ENCODE measurements around the gene DHX30.
A peak's percentile ranks its signal among the peaks of the same experiment; 100 is the strongest.
"Not testable (repeated sequence)": the region's sequence is repeated elsewhere in the genome, so short reads cannot be mapped to it uniquely, and the experiment has no call there.

Gene DHX30

GRCh38 chr3:47885168-47885567, 82.2 kb downstream of the DHX30 start:
- Histone ChIP-seq H3K18ac (ENCODE audit: low read length) (no peak overlapping the region), H3K56ac (ENCODE audit: low read length) (no peak overlapping the region), H3K4me2 (ENCODE audit: low read length) (no peak overlapping the region), H4K8ac (ENCODE audit: low read depth, low read length) (no peak overlapping the region), H2BK120ac (ENCODE audit: low read depth, low read length) (no peak overlapping the region), H3K27me3 (ENCODE audit: insufficient read depth, low read length, poor library complexity) (no peaks in the 10 kb centered on the region), H3K79me2 (ENCODE audit: control insufficient read depth, insufficient read depth, low read length) (no peaks in the 10 kb centered on the region), H3K79me1 (ENCODE audit: low read length) (peaks cover 1% of the 10 kb centered on the region), H3K23ac (ENCODE audit: low read length) (no peak overlapping the region), H3K4me1 (ENCODE audit: control insufficient read depth, low read depth, low read length) (no peaks in the 10 kb centered on the region), H2BK15ac (replicated peaks; ENCODE audit: low read depth) (no peak overlapping the region), H3K4me3 (ENCODE audit: low read length) (no peak overlapping the region), H3K9ac (ENCODE audit: low read length) (no peak overlapping the region), H3K27ac (ENCODE audit: low read depth, low read length) (no peak overlapping the region), H3K4ac (ENCODE audit: low read depth, low read length) (no peak overlapping the region), H2BK5ac (ENCODE audit: low read length) (no peak overlapping the region), H2AK5ac (ENCODE audit: low read length) (no peak overlapping the region), H3K36me3 (ENCODE audit: control insufficient read depth, insufficient read depth, low read length) (no peaks in the 10 kb centered on the region), H4K5ac (ENCODE audit: low read length) (no peak overlapping the region)
- DNase-seq: no peak
- no CpG with 5 or more reads among the region's 1 CpG for WGBS (ENCODE audit: extremely low coverage, insufficient coverage, low lambda C conversion rate)

DNA sequence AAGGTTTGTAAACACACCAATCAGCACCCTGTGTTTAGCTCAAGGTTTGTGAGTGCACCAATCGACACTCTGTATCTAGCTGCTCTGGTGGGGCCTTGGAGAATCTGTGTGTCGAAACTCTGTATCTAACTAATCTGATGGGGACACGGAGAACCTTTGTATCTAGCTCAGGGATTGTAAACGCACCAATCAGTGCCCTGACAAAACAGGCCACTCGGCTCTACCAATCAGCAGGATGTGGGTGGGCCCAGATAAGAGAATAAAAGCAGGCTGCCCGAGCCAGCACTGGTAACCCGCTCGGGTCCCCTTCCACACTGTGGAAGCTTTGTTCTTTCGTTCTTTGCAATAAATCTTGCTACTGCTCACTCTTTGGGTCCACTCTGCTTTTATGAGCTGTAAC, 85.1 kb downstream of the DHX30 start:
- not testable (repeated sequence) for H3K4me3 ChIP-seq (ENCODE audit: low read length); H3K56ac ChIP-seq (ENCODE audit: low read length); H3K4me1 ChIP-seq (ENCODE audit: control insufficient read depth, low read depth, low read length); H3K4ac ChIP-seq (ENCODE audit: low read depth, low read length); H3K27ac ChIP-seq (ENCODE audit: low read depth, low read length); DNase-seq; H4K5ac ChIP-seq (ENCODE audit: low read length); H3K27me3 ChIP-seq (ENCODE audit: insufficient read depth, low read length, poor library complexity); H3K79me1 ChIP-seq (ENCODE audit: low read length); H3K18ac ChIP-seq (ENCODE audit: low read length); H3K9ac ChIP-seq (ENCODE audit: low read length); H4K8ac ChIP-seq (ENCODE audit: low read depth, low read length); H2BK5ac ChIP-seq (ENCODE audit: low read length); H3K23ac ChIP-seq (ENCODE audit: low read length); H2BK15ac ChIP-seq (replicated peaks; ENCODE audit: low read depth); H2AK5ac ChIP-seq (ENCODE audit: low read length); H2BK120ac ChIP-seq (ENCODE audit: low read depth, low read length); H3K36me3 ChIP-seq (ENCODE audit: control insufficient read depth, insufficient read depth, low read length); H3K79me2 ChIP-seq (ENCODE audit: control insufficient read depth, insufficient read depth, low read length); H3K4me2 ChIP-seq (ENCODE audit: low read length)
- no CpG with 5 or more reads among the region's 9 CpGs for WGBS (ENCODE audit: extremely low coverage, insufficient coverage, low lambda C conversion rate)

DNA sequence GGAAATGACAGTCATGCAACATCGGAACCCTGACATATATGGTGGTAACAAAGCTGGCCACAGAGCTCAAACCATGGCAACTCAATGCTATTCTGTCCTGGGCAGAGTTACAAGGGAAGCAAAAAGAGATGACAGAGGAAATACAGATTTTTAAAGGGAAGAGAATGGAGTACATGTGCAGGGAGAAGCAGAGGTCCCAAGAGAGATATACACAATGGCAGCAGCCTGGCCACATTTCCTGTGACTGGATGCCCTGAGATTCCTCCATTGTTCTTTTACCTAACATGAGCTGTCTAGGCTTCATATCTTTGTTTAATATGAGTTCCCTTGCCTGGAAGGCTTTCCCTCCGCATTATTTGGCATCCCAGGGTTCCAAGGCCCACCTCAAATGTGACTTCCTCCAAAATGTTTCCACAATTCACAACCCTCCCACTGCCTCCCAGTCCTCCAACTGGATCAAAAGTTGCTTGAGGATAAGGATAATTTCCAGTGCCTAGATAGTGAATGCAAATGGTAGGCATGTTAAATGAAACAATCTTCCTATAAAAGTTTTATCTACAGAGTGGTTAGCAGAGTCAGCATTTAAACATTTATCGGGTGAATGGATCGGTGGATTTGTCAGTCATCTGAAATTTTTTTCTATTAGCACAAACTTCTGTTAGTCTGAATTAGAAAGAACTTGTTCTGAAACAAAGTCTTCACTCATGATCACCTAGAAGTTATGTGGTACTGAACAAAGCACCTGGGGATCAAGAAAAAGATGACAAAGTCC, 86.2 kb downstream of the DHX30 start:
- H4K8ac ChIP-seq (ENCODE audit: low read depth, low read length): no peak overlapping the region
- H3K4ac ChIP-seq (ENCODE audit: low read depth, low read length): no peak overlapping the region
- no peaks in the 10 kb centered on the region for H3K36me3 ChIP-seq (ENCODE audit: control insufficient read depth, insufficient read depth, low read length)
- no peak overlapping the region for H3K18ac ChIP-seq (ENCODE audit: low read length)
- H4K5ac ChIP-seq (ENCODE audit: low read length): no peak overlapping the region
- no peaks in the 10 kb centered on the region for H3K27me3 ChIP-seq (ENCODE audit: insufficient read depth, low read length, poor library complexity)
- H3K4me1 ChIP-seq (ENCODE audit: control insufficient read depth, low read depth, low read length): peaks cover 8% of the 10 kb centered on the region
- no peak overlapping the region for H3K4me2 ChIP-seq (ENCODE audit: low read length)
- no peak overlapping the region for H2AK5ac ChIP-seq (ENCODE audit: low read length)
- H3K79me2 ChIP-seq (ENCODE audit: control insufficient read depth, insufficient read depth, low read length): no peaks in the 10 kb centered on the region
- H3K4me3 ChIP-seq (ENCODE audit: low read length): no peak overlapping the region
- H3K56ac ChIP-seq (ENCODE audit: low read length): no peak overlapping the region
- H3K79me1 ChIP-seq (ENCODE audit: low read length): peaks cover 4% of the 10 kb centered on the region
- H3K27ac ChIP-seq (ENCODE audit: low read depth, low read length): no peak overlapping the region
- H2BK120ac ChIP-seq (ENCODE audit: low read depth, low read length): no peak overlapping the region
- H2BK5ac ChIP-seq (ENCODE audit: low read length): no peak overlapping the region
- no peak for DNase-seq
- H2BK15ac ChIP-seq (replicated peaks; ENCODE audit: low read depth): no peak overlapping the region
- no CpG with 5 or more reads among the region's 4 CpGs for WGBS (ENCODE audit: extremely low coverage, insufficient coverage, low lambda C conversion rate)
- no peak overlapping the region for H3K23ac ChIP-seq (ENCODE audit: low read length)
- H3K9ac ChIP-seq (ENCODE audit: low read length): no peak overlapping the region

DNA sequence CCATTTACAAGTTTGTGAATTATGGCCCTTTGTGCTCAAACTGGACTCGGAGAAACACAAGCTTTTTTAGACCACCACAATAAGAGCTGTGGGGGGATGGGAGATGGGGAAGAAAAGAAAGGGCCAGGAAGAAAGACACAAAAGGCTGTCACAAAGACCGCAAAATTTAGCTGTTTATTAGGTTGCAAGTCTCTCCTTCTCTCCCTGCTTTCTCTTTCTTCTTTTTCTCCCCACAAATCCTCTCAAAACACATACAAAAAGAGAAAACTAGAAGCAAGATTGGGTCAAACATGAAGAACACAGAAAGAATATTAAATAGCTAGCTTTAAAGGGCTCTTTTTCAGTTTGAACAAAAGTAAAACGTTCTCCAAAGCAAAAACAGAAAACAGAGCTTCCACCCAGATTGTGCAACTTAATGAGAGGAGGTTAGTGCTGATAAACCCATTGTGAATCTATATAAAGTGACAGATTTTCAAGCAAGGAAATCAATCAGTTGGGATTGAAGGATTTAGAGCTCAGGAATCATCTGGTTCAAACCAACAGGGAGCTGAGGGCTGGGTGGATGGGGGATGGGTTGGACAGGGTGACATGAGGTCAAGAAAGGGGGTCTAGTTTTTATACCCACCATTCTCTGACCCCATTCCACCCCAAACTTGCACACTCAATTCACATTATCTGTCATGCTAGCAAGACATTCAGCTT, 87.3 kb downstream of the DHX30 start:
- Histone ChIP-seq H3K9ac (ENCODE audit: low read length) (no peak overlapping the region), H3K4me3 (ENCODE audit: low read length) (no peak overlapping the region), H3K18ac (ENCODE audit: low read length) (no peak overlapping the region), H3K36me3 (ENCODE audit: control insufficient read depth, insufficient read depth, low read length) (no peaks in the 10 kb centered on the region), H4K5ac (ENCODE audit: low read length) (no peak overlapping the region), H2BK5ac (ENCODE audit: low read length) (no peak overlapping the region), H2AK5ac (ENCODE audit: low read length) (no peak overlapping the region), H3K27ac (ENCODE audit: low read depth, low read length) (no peak overlapping the region), H3K79me2 (ENCODE audit: control insufficient read depth, insufficient read depth, low read length) (no peaks in the 10 kb centered on the region), H3K4me1 (ENCODE audit: control insufficient read depth, low read depth, low read length) (peaks cover 8% of the 10 kb centered on the region), H3K27me3 (ENCODE audit: insufficient read depth, low read length, poor library complexity) (no peaks in the 10 kb centered on the region), H3K23ac (ENCODE audit: low read length) (no peak overlapping the region), H3K4me2 (ENCODE audit: low read length) (no peak overlapping the region), H3K79me1 (ENCODE audit: low read length) (peaks cover 4% of the 10 kb centered on the region), H3K56ac (ENCODE audit: low read length) (peak overlapping the region; percentile 27), H4K8ac (ENCODE audit: low read depth, low read length) (no peak overlapping the region), H3K4ac (ENCODE audit: low read depth, low read length) (no peak overlapping the region), H2BK15ac (replicated peaks; ENCODE audit: low read depth) (no peak overlapping the region), H2BK120ac (ENCODE audit: low read depth, low read length) (no peak overlapping the region)
- DNase-seq: no peak
- WGBS (ENCODE audit: extremely low coverage, insufficient coverage, low lambda C conversion rate): no CpG with 5 or more reads among the region's 3 CpGs

DNA sequence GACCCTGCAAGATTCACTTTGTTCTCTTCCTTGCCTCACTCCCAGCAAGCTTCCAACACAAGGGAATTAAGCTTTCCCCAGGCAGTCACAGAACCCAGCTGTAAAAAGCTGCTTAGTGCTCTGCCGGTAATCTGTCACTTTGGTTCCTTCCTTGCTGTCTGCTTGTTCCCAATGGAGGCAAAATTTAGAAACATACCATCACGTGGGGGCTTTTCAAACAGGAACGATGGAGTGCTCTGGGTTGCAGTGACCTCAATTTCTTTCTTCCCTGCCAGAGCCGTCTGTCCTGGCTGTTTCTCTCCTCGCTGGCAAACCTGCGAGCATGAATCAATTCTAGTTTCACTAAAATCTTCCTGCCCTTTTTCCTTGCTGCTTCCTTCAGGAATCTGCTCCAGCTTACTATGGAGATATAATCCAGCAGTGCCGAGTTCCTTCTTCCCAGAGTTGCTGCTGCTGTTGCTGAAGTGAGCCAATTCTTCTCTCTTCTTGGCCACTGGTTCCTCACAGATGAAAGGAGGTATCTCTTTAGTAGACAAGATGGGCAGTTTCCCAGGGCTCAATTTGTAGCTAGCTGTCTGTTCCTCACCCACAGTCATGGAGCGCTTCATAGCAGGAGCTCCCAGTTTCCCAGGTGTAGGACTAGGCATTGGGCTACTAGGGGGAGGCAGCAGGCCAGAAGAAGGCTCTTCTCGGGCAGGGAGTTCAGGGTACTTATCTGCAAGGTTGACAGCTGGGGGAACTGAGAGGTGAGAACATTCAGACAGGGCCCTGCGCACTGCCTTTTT, 88.1 kb downstream of the DHX30 start:
- Histone ChIP-seq H3K18ac (ENCODE audit: low read length) (no peak overlapping the region), H2AK5ac (ENCODE audit: low read length) (no peak overlapping the region), H3K36me3 (ENCODE audit: control insufficient read depth, insufficient read depth, low read length) (no peaks in the 10 kb centered on the region), H4K5ac (ENCODE audit: low read length) (no peak overlapping the region), H3K4me1 (ENCODE audit: control insufficient read depth, low read depth, low read length) (peaks cover 8% of the 10 kb centered on the region), H3K27ac (ENCODE audit: low read depth, low read length) (peak overlapping the region; percentile 26), H2BK15ac (replicated peaks; ENCODE audit: low read depth) (no peak overlapping the region), H3K27me3 (ENCODE audit: insufficient read depth, low read length, poor library complexity) (no peaks in the 10 kb centered on the region), H3K9ac (ENCODE audit: low read length) (no peak overlapping the region), H3K79me2 (ENCODE audit: control insufficient read depth, insufficient read depth, low read length) (no peaks in the 10 kb centered on the region), H4K8ac (ENCODE audit: low read depth, low read length) (no peak overlapping the region), H3K4ac (ENCODE audit: low read depth, low read length) (no peak overlapping the region), H3K23ac (ENCODE audit: low read length) (no peak overlapping the region), H3K4me3 (ENCODE audit: low read length) (no peak overlapping the region), H2BK120ac (ENCODE audit: low read depth, low read length) (no peak overlapping the region), H3K79me1 (ENCODE audit: low read length) (peaks cover 4% of the 10 kb centered on the region), H3K56ac (ENCODE audit: low read length) (no peak overlapping the region), H3K4me2 (ENCODE audit: low read length) (no peak overlapping the region), H2BK5ac (ENCODE audit: low read length) (no peak overlapping the region)
- DNase-seq: no peak
- no CpG with 5 or more reads among the region's 10 CpGs for WGBS (ENCODE audit: extremely low coverage, insufficient coverage, low lambda C conversion rate)
